A549 (cell line): Measurements from ENCODE around the gene CALHM3.

Experiments used
- BHLHE40 ChIP-seq: IDR thresholded peaks from 2 replicates; pipeline ENCODE4 v1.6.1; 2012; ENCODE audit warnings: low read depth, low read length, inconsistent platforms
- CEBPB ChIP-seq, 2 experiments: fragments of >200 bp in 1 of 2; sonication (Bioruptor Twin) in 1 of 2; formaldehyde crosslinking in 1 of 2; IDR thresholded peaks; 2 replicates each; pipeline ENCODE4 v1.6.1; 2012 to 2016
- CTCF ChIP-seq: fragments of >200 bp; sonication (Bioruptor Twin); formaldehyde crosslinking; IDR thresholded peaks from 3 replicates; pipeline ENCODE4 v1.5.1; 2016
- EP300 ChIP-seq, 2 experiments: fragments of >200 bp; sonication (Bioruptor Twin); formaldehyde crosslinking; IDR thresholded peaks; 2 replicates in 1 of 2; 3 replicates in 1 of 2; pipeline ENCODE4 v1.6.1; 2016 to 2017
- HOXA7 ChIP-seq: fragments of 250-450 bp; sonication (Bioruptor Pico); IDR thresholded peaks from 2 replicates; pipeline ENCODE4 v1.5.0; 2020; ENCODE audit warnings: mild to moderate bottlenecking, moderate library complexity
- POLR2A ChIP-seq: IDR thresholded peaks from 2 replicates; pipeline ENCODE4 v1.6.1; 2012; ENCODE audit warnings: mild to moderate bottlenecking, low read length
- RAD21 ChIP-seq, 2 experiments: fragments of >200 bp in 1 of 2; sonication (Bioruptor Twin) in 1 of 2; formaldehyde crosslinking in 1 of 2; IDR thresholded peaks in 1 of 2; conservative IDR thresholded peaks in 1 of 2; 2 replicates in 1 of 2; 3 replicates in 1 of 2; pipeline ENCODE4 v1.6.1; 2012 to 2018; ENCODE audit warnings: inconsistent platforms in 1 of 2
- ZFP36 ChIP-seq: fragments of 450-650 bp; IDR thresholded peaks from 2 replicates; pipeline ENCODE4 v1.6.1; 2014; ENCODE audit warnings: borderline replicate concordance; ENCODE audit not compliant: partially characterized antibody

- TF ChIP-seq HOXA7 (CRISPR knock-in tag), result no peak
- no peak for TF ChIP-seq CTCF
- no peak for TF ChIP-seq BHLHE40
- TF ChIP-seq EP300 (IDR thresholded peaks at IDR 0.05), result no peak
- no peak for TF ChIP-seq ZFP36
- no peak for TF ChIP-seq RAD21 (conservative IDR thresholded peaks at IDR 0.05 in 1 of 2, IDR thresholded peaks at IDR 0.05 in 1 of 2)
- no peak for TF ChIP-seq POLR2A
- TF ChIP-seq CEBPB (IDR thresholded peaks at IDR 0.05), result no peak
Observed at GRCh38 chr10:103528549-103528948, 49.5 kb upstream of the CALHM3 start.
